HG02840 (cell line): ENCODE measurements around the gene FOXP1.

Experiments
- ATAC-seq: cut with Tn5 transposase; IDR thresholded peaks from one replicate; pipeline ENCODE4 v1.9.1; 2021; ENCODE audit warnings: mild to moderate bottlenecking, moderate library complexity, moderate number of reproducible peaks; ENCODE audit not compliant: unreplicated experiment, low FRiP score

FOXP1 gene

GRCh38 chr3:71388535-71389120 lies 194.9 kb downstream of the FOXP1 start:
- no peak for ATAC-seq

DNA sequence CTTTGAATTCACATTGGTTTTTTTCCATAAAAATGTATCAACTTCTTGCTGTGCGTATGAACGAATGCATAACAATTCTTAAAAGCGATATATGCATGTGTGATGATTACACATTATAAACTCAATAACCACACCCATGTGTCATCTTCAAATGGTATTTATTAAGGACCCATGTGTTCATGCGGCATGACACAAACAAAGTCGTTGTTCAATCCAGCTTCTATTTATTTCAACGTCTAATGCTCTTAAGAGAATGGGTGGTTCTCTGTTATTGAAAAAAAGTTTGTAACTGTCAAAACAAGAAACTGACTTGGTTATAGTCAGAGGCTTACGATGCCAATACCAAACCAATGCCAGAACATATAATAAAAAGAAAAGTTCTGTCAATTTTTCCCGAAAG lies 195.9 kb downstream of the FOXP1 start:
- no peak for ATAC-seq

DNA sequence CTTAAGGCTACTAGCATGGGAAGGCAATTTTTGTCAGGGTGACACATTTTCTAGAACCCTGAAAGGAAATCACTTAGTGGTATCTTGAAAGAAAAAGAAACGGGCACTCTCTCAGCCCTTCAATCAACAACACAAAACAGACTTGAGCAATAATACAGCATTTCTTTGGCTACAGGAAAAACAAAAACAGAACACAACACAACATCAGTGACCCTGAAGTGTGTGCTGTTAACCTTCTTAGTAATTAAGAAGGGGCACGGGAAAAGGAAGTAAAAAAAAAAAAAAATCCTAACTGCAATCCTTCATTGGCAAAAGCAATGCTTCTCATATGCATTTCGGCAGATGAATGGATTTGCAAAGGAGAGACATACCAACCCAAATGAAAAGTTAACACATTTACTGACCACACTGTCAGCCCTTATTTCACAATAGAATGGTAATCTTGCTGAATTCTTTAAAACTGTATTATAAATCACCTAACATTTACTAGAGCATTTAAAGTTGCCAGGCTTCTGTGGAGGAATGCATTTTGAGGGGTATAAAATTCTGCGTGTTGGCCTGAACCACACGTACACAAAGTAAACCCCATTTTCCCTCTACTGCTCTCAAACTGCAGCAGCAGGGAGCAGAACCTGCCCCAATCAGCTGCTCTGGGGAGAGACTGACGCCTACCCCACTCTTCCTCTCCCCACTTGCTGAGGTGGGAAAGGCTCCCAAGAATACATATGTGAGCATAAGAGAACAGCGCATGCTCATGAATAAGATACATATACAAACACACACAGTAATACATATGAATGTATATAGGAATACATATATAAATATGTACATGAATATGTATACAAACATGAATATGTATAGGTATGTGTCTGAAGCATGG lies 198.5 kb downstream of the FOXP1 start:
- no peak for ATAC-seq

- ATAC-seq = no peak
Measured at GRCh38 chr3:71384388-71384787, 199.1 kb downstream of the FOXP1 start.

GRCh38 chr3:71380096-71380495 lies 203.4 kb downstream of the FOXP1 start:
- ATAC-seq = no peak

DNA sequence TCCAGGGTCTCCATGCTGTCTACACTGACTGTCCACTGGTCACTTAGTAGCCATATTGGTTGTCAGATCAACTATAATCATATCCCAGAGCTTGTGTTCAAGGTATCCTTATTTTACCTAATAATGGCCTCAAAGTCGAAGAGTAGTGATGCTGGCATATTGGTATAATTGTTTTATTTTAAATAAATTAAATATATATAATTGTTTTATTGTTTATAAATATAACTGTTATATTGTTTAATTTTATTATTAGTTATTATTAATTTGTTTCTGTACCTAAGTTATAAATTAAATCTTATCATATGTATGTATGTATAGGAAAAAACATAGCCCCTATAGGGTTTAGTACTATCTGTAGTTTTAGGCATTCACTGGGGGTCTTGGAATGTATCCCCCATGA lies 205.0 kb downstream of the FOXP1 start:
- ATAC-seq = no peak

DNA sequence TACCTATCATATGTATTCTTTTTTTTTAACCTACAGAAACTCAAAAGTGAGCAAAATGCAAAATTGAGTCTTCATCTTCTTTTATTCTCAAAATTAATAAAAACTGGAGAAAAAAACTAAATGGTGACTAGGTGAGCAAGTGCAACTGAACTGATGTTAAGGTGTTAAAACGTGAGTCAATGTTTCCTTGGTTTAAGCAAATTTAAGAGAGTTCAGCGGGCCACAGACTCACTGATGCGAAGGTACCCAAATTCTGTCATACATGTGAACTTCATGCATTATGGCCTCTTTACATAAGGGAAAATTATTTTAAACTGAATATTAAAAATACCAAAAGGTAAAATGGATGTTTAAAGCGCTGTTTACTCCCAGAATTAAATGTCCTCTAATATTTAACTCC lies 206.6 kb downstream of the FOXP1 start:
- ATAC-seq = no peak

- no peak for ATAC-seq
Measured at GRCh38 chr3:71376503-71376902, 207.0 kb downstream of the FOXP1 start.

GRCh38 chr3:71374582-71374981 lies 208.9 kb downstream of the FOXP1 start:
- ATAC-seq = no peak

GRCh38 chr3:71372911-71373637 lies 210.5 kb downstream of the FOXP1 start:
- no peak for ATAC-seq

GRCh38 chr3:71372241-71372768 lies 211.2 kb downstream of the FOXP1 start:
- no peak for ATAC-seq

- ATAC-seq = no peak
Measured at GRCh38 chr3:71371282-71371681, 212.2 kb downstream of the FOXP1 start.

- ATAC-seq = no peak
Measured at GRCh38 chr3:71370467-71370866, 213.1 kb downstream of the FOXP1 start.

GRCh38 chr3:71369701-71370391 lies 213.7 kb downstream of the FOXP1 start:
- ATAC-seq = no peak

DNA sequence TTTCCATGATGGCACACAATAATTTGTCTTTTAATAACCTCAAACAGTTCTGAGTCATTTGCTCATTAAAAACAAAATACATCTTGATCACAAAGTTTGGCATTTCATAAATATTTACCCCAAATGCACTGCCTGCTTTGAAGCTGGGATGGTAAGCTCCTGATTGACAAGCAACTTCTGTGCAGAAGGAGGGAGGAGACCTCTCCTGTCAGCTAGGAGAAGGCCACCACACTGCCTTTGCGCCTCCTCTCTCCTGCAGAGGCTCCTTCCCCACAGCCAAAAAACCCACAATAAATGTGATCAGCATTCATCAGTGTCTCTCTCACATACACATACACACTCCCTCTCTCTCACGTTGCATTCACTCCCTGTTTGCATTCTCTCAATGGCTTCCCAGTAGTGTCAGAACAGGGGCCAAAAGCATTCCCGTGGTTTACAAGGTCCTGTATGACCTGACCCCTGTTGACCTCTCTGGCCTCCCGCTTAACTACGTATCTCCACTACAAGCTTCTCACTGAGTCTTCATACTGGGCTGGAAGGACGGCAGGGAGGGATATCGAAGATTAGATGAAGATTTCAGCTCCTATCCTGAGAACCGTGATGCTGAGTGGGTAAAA lies 216.4 kb downstream of the FOXP1 start:
- no peak for ATAC-seq

DNA sequence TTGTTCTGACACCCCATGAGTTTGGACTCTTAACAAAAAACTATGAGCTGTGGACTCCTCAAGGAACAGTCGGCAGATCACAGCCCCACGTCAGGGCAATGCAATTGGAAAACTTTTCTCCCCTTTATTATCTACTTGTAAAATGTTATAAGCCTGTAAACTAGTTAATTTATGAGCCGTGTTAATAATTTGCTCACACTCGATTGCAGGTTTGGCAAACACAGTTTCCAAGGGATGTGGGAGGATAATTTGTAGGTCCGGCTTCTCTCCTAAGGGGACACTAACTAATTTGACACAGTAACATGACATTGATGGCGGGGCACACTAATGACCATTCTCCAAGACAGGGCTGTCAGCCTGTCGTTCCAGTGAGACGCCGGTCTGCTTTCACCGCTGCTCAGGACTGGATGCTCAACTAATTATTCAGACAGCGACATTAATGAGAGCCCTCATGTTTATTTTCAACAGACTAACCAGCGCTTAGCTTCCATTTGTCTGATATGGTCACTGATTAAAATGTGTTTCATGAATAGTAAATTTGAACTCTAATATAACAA lies 222.1 kb downstream of the FOXP1 start:
- ATAC-seq = no peak

GRCh38 chr3:71360764-71361163 lies 222.8 kb downstream of the FOXP1 start:
- ATAC-seq = peak; percentile 85

GRCh38 chr3:71360180-71360579 lies 223.3 kb downstream of the FOXP1 start:
- ATAC-seq = peak; percentile 30

- ATAC-seq = no peak
Measured at GRCh38 chr3:71358243-71358642, 225.3 kb downstream of the FOXP1 start.

DNA sequence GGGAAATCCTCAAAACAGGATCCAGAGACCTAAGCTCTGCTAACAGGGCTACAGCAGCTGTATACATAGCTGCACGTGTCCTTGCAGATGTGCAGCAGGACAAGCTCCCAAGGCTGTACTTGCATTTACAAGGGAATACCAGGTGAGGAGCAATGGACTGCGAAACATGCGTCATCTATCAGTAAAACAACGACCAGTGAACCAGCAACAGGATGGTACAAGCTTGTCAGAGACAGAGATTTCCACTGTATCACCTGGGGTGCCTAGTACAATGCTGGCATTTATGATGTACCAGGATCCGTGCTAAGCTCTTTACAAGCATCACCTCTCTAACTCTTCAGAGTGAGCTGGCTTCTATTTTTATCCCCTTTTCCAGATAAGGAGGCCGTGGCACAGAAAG lies 227.3 kb downstream of the FOXP1 start:
- ATAC-seq = no peak
